Stimulated activated CD8-positive, alpha-beta memory T cell treated with anti-CD3 and anti-CD28 coated beads, Interleukin-15, amount 100 ng/mL, for 4 hours (primary cell): ENCODE results near the gene CLPTM1L.
A peak's percentile ranks its signal among the peaks of the same experiment; 100 is the strongest.
"Not testable (repeated sequence)": the region's sequence is repeated elsewhere in the genome, so short reads cannot be mapped to it uniquely, and the experiment has no call there.

Experiments used
- DNase-seq, 2 donors: peaks; one replicate each; pipeline ENCODE4 v3.0.0-alpha.2; 2020; ENCODE audit warnings: low read depth in 2 of 2

CLPTM1L gene

DNA sequence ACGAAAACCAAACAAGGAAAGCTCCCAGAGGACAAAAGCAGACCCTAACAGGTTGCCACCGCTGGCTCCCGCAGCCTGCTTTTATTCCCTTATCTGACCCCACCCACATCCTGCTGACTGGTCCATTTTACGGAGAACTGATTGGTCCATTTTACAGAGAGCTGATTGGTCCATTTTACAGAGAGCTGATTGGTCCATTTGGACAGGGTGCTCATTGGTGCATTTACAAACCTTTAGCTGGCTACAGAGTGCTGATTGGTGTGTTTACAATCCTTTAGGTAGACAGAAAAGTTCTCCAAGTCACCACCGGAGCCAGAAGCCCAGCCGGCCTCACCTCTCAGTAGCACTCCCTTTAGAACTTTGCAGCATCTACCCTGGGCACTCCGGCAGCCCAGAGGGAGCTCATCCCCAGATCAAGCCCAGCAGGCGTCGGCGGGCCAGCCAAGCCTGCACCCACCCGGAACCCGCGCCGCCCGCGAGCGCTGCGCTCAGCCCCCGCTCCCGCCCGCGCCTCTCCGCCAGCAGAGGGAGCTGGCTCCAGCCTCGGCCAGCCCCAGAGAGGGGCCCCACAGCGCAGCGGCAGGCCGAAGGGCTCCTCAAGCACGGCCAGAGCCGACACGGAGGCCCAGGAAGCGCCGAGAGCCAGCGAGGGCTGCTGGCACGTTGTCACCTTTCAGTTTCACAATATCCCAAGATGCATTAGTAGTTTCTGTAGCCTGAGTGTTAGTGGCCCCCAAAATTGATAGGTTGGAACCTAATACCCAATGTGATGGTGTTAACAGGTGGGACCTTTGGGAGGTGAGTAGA lies 35.3 kb upstream of the CLPTM1L start:
- peak; percentile 10 to 40 for DNase-seq

GRCh38 chr5:1378866-1379659 lies 34.2 kb upstream of the CLPTM1L start:
- no peak for DNase-seq

GRCh38 chr5:1378096-1378495 lies 33.2 kb upstream of the CLPTM1L start:
- no peak for DNase-seq

DNA sequence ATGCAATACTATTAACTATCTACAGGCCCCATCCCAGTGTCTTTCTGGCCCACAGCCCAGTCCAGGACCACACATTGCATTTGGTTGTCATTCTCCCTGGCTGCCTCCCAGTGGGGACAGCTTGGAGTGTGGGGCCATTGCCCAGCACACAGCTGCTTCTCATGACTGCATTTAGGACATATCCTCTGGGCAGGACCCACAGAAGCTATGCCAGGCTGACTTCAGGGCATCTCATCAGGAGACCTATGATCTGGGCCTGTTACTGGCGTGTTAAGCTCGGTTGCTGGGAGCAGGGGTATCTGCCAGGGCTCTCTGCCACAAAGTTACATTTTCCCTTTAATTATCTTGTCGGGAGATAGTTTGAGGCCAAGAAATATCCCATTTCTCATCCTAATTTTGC lies 32.1 kb upstream of the CLPTM1L start:
- DNase-seq: no peak

DNA sequence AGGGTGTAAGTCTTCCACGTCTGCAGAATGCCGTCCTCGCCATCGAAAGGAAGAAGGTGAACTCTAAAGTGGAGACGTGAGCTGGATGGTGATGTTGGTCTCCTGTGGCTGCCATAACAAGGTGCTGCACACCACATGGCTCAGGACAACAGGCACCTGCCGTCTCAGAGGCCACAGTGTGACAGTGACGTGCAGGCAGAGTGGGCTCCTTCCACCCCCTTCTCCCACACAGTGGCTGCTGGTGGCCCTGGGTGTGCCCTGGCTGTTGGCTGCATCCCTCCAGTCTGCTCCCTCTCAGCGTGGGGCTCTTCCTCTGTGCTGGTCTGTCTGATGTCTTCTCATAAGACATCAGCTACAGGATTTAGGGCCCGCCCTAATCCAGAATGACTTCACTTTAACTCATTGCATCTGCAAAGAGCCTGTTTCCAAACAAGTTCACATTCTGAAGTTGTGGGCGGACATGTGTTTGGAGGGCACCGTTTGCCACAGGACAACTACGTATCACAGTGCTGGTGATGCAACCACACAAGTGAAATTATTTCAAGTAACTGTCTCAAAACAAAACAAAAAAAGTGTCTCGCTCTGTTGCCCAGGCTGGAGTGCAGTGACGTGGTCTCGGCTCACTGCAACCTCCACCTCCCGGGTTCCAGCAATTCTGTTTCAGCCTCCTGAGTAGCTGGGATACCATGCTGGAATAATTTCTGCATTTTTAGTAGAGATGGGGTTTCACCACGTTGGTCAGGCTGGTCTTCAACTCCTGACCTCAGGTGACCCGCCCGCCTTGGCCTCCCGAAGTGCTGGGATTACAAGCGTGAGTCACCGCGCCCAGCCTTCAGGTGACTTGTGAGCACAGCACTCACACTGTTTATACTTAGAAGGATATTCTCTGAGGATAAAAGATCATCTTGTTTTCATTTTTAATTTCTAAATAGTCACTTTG lies 31.2 kb upstream of the CLPTM1L start:
- no peak for DNase-seq

GRCh38 chr5:1374679-1375055 lies 29.8 kb upstream of the CLPTM1L start:
- DNase-seq: no peak

DNA sequence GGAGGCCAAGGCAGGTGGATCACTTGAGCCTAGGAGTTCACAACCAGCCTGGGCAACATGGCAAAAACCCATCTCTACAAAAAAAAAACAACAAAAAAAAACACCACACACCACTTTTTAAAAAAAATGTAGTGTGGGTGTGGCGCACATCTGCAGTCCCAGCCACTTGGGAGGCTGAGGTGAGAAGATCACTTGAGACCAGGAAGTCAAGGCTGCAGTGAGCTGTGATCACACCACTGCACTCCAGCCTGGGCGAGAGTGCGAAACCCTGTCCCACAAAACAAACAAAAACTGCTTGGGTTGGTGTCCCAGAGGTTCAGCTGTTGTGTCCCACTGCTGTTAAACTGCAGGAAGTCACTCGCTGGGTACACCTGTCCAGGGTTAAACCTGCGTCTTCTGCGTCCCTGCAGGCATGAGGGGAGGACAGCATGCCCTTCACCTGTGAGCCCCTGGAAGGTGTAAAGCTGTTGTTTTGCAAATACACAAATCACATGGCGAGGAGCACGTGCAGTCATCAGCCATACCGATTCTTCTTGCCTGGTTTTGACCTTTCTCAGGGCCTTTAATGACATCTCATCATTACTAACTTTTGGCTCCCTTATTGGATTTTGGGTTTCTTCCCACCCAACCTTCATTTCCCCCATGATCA lies 29.3 kb upstream of the CLPTM1L start:
- no peak for DNase-seq

DNA sequence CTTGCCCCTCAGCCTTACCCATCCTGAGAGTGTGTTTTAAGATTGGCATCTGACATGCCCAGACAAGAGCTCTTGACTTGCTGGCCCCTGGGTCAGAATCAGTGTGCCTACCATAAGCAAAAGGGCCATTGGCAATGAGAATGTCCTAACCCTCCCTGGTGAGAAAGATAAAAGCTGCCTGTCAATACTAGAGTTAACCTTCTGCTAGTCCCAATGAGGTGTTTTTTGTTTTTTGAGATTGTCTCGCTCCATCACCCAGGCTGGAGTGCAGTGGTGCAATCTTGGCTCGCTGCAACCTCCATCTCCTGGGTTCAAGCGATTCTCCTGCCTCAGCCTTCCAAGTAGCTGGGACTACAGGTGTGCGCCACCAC lies 27.1 kb upstream of the CLPTM1L start:
- DNase-seq: not testable (repeated sequence)

DNA sequence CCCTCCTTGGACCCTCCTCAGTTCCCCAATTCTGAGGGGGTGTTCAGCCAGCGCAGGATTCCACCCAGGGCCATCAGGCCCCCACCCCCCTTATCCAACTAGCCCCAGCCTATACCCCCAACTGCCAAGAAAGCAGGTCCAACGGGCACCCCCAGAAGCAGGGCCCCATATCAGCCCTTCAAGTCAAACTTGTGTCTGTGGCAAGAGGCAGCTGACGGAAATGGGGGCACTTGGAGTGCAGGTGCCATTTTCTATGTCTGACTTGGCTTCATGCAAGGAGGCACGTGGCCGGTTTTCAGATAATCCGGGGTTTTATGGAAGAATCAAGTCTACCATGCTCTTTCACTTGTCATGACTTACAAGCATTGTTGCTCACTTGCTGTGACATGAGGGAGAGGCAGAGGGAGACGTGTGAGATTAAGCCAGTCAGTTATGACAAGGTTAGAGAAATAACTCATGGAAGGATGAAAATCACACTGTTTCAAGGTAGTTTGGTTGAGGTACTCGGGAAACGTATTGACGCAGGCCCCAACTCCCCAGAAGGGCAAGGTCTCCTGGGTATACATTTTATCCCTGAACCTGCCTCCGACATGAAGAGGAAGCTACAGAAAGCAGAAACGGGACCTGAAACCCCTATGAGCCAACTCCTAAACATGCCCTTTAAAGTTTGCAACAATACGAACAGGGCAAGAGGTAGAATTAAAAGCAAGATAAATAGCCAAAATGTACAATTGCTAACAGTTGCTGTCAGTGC lies 26.5 kb upstream of the CLPTM1L start:
- DNase-seq: no peak

GRCh38 chr5:1370006-1370405 lies 25.1 kb upstream of the CLPTM1L start:
- DNase-seq: no peak

GRCh38 chr5:1368756-1369155 lies 23.9 kb upstream of the CLPTM1L start:
- DNase-seq: no peak

- no peak for DNase-seq
Observed at GRCh38 chr5:1368236-1368635, 23.3 kb upstream of the CLPTM1L start.

- no peak for DNase-seq
Observed at GRCh38 chr5:1367149-1367548, 22.2 kb upstream of the CLPTM1L start.

DNA sequence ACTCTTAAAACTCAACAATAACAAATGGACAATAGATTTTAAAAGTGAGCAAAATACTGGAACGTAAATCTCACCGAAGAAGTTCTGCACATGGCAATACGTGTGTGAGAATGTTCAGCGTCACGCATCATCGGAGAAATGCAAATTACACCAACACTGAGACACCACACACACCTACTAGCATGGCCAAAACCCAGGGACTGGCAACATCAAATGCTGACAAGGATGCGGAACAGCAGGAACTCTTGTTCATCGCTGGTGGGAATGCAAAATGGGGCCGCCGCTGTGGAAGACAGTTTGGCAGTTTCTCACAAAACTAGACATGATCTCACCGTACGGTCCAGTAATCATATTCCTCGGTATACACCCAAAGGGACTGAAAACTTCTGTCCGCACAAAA lies 21.6 kb upstream of the CLPTM1L start:
- no peak for DNase-seq

GRCh38 chr5:1364211-1364610 lies 19.3 kb upstream of the CLPTM1L start:
- no peak for DNase-seq

DNA sequence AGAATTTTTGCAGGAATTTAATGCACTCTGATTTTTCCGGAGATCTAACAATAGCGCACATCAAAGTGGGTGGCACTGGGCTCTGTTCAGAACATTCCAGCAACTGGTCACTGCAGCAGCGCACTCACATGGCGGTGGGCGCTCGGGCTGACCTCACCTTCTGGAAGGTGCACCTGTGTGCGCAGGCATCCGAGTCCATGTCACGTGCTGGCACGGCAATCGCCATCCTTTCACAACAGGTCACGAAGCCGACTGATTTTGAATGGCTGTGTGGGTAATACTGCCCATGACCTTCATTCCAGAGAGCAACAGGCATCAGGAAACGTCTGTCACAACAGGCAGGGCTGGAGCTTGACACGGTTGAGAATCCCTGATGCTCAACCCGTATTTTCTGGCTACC lies 18.7 kb upstream of the CLPTM1L start:
- DNase-seq: no peak

GRCh38 chr5:1363160-1363559 lies 18.3 kb upstream of the CLPTM1L start:
- no peak for DNase-seq

- DNase-seq: no peak
Observed at GRCh38 chr5:1362242-1363015, 17.5 kb upstream of the CLPTM1L start.

DNA sequence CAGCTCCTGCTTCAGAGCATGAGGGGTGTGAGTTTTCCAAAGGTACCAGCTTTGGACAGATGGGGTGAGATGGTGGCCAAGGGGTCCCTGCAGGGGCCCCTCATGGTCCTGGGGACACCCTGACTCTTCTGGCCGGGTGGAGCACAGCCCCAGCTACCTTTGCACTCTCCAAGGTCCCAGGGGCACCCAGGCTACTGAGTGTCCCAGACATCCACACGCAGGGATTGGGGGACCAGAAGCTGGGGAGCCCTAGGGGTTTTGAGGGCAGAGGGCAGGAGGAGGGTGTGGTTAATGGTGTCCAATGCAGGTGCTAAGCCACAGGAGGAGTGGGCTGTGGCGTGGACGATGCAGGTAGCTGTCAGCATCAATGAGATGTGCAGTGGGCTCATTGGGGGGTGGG lies 16.0 kb upstream of the CLPTM1L start:
- no peak for DNase-seq

- DNase-seq: not testable (repeated sequence)
Observed at GRCh38 chr5:1360367-1360766, 15.5 kb upstream of the CLPTM1L start.
